Stimulated activated CD8-positive, alpha-beta memory T cell treated with anti-CD3 and anti-CD28 coated beads, Interleukin-4, amount 100 ng/mL, for 4 hours (primary cell): ENCODE measurements around the gene ZNF687.

Experiments
- DNase-seq, 2 donors: peaks; one replicate each; pipeline ENCODE4 v3.0.0-alpha.2; 2020; ENCODE audit warnings: low read depth in 2 of 2, low spot score in 1 of 2

Gene ZNF687

DNA sequence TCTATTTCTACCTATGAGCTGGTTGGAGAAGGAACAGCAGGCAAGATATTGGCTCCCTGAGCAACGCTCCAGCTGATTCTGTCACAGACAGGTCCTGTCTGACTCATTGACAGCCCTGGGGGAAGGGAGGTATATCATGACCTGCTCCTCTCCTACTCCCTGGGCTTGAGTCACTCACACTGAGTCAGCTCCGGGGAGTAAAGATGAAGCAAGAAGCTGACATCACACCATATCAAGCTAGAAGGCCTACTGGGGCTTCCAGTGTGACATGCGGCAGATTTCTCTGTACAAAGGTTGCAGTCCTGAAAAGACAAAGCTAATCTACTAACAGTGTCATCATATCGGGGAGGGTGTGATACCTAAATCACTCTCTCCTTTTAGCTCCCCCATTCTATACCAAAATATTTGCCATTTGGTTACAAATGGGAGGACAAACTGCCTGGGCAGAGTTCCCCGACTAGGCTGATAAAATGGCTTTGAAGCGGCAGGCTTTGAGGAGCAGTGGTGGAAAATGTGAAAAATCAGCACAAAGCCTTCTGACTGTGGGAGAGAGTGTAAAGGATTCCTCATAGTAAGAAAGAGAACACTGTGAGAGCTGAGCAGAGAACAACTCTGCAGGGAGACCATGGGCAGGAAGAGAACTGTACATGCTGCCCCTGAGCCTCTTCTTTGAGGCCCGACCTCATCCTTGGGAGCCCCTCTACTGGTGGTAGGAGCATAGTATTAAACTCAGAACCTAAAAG lies 29.7 kb downstream of the ZNF687 start:
- peak; percentile 49 to 76 for DNase-seq

GRCh38 chr1:151312411-151312810 lies 30.3 kb downstream of the ZNF687 start:
- DNase-seq: no peak

- no peak for DNase-seq
Measured at GRCh38 chr1:151312826-151313225, 30.7 kb downstream of the ZNF687 start.

- DNase-seq: no peak
Measured at GRCh38 chr1:151313501-151313900, 31.4 kb downstream of the ZNF687 start.

- DNase-seq: no peak
Measured at GRCh38 chr1:151314137-151314875, 32.2 kb downstream of the ZNF687 start.

GRCh38 chr1:151315565-151316235 lies 33.6 kb downstream of the ZNF687 start:
- no peak for DNase-seq

- no peak for DNase-seq
Measured at GRCh38 chr1:151318975-151319374, 36.9 kb downstream of the ZNF687 start.

DNA sequence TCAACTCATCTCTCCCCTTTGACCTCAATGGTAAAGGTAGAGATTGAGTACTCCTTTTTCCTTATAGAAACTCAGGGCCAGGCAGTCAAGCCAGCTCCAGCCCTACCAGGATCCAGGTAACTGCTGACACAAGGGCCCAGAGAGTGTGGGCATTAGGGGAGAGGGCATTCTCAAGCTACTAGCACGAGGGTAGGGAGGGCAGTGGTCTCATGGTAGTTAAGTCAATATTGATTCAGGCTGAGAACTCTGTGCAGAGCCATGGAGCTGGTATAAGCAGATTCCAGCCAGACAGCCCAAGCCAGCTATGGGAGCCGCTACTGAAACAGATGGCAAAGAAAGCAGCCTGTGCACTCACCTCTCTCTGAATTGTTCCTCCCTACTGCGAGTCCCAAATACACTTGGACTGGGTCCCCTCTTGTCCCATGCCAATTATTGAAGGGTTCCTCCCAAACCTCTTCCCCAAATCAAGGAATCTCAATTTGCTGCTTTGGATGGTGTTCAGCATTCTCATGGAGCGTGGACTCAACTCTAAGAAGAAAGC lies 42.4 kb downstream of the ZNF687 start:
- DNase-seq: no peak

DNA sequence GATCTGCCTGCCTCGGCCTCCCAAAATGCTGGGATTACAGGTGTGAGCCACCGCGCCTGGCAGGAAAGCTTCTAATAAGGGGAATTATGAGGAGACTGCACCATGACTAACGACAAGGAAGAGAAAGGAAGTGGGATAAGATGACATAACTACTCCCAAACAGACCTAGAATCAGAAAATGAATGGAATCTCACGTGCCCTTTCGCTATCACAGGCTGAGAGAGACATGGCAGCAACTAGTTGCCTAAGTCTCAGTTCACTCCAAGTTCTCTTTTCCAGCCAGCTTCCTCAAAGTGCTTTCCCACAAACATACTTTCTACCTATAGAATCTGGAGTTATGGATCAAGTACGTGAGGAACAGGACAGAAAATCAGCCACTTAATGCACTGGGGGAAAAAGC lies 43.1 kb downstream of the ZNF687 start:
- DNase-seq: no peak

DNA sequence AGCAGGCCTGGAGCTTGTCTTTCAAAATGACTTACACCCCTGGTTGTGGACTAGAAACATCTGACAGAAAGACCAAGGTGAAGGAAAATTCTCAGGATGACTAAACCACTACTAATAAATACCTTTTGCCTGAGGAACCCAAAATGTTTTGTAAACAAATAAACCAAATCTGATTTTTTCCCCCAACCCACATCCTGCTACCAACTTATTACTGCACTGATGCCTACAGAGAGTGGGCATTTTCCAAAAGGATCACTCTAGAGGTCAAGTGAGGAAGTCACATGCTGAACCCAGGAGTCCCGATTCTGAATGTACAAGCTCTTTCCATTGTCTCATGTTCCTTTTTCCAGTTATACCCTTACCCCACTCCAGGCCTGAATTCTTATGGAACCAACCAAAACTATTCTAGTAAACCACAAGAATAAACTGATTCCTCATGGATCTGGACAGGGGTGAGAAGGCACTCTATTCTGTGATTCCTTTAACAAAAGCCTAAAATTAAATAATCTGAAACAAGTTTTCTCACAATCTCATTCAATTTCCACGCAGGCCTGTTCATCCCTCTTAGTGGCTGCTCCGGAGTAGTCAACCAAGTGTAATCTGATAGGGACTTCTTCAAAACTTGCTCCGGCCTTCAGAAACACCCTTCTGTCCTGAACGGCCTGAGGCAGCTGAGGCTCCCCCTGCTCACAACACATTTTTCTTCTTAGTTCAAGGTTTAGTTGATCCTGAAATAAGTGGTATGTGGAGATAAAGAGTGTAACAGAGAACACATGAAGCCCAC lies 43.7 kb downstream of the ZNF687 start:
- DNase-seq: no peak

DNA sequence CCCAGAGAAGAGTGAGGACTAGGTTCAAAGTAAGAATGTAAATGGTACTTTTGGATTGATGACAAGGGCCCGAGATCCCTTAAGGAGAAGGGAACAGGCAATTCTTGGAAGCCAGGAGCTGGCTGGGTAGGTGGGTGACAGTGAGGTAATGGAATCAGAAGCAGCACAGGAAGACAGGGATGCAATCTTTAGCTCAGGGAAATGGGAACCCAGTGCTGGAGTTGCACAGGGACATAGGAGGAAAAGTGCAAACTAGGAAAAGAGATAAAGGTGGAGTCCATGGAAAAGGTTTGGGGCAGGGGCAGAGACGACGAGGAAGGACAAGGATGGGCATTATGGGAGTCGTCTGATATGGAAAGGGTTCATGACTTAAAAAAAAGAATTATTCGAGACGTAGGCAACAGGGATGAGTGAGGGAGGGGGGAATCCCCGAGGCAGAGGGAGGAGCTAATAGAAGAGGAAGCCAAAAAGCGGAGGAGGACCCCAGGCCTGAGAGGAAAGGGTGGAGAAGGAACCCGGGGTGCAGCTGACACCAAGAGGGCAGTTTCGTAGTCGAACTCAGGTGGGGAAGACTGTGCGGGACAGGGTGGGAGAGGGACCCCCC lies 44.6 kb downstream of the ZNF687 start:
- peak; percentile 17 to 53 for DNase-seq

DNA sequence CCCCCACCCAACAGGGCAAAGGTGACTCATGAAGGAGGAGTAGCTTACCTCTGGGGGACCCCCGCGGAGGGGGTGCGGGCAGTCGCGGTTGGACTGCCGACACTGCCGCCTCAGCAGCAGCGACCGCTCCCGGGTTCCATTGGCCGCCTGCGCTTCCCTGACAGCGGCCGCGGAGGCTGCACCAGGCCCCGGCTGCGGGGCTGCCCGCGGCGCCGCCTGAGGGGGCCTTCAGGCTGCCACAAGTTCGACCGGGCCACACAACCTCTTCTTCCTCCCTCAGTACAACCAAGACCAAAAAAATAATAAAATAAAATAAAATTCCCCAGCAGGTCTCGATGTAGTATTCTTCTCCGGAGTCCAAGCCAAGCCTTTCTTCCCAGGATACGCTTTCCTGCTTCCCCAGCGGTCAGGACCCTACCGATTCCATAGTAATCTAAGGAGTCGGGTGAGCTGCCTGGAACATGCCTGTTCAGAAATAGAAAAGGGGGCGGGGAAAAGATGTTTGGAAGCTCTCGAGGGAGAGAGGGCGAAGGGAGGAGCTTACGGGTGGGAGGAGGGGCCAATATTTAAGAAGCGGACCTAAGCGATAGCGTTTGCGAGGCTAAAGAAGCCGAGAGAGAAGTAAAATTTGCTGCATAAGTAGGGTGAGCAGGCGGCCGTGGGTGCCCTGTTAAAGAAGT lies 45.3 kb downstream of the ZNF687 start, which contains the start of gene PI4KB:
PI4KB (minus strand) TSS at position 194 of the 680 bp plus-strand sequence. CDS start 10,935 bp downstream, outside the sequence.
- peak; percentile 66 to 74 for DNase-seq

DNA sequence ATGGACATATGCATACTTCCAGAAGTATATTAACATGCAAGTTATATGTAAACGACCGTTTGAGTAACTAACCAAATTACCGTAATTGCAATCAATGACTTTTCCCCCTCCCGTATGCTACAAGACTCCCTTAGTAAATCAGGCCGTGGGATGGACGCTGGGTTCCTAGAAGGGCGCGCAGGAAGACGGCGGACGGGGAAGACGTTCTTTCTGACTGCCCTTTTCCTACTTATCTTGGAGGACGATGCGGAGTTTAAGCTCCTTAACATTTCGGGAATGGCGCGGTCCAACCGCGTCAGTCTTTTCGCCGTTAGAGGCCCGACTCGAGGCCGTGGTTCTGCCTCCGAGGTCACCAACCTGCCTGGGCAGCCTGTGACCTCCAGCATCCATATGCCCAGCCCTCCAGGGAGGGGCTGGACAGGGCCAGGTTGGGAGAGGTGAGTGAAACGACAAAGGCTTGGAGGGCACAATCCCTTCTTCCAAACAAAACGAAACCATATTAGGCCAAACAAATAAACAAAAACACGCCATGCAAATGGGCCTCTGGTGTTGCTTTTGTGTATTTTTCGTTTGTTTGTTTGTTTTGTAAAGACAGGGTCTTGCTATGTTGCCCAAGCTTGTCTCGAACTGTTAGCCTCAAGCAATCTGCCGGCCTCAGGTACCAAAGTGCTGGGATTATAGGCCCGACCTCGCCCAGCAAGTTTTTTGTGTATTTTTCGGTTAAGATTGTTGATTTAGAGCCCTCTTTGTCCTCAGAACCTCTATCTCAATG lies 46.0 kb downstream of the ZNF687 start:
- no peak for DNase-seq

DNA sequence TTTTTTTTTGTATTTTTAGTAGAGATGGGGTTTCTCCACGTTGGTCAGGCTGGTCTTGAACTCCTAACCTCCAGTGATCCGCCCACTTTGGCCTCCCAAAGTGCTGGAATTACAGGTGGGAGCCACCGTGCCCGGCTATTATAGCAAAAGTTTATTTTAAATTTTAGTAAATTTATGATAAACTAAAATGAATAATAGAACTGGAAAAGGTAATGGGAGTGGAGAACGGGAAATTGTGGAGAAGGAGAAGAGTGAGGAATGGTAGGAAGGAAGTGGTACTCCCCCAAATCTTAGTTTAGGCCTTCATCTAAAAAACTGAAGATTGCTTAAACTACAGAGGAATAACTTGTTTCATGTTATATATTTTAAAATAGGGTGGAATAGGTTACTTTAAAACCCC lies 52.7 kb downstream of the ZNF687 start:
- no peak for DNase-seq

GRCh38 chr1:151336556-151336955 lies 54.5 kb downstream of the ZNF687 start:
- DNase-seq: no peak

DNA sequence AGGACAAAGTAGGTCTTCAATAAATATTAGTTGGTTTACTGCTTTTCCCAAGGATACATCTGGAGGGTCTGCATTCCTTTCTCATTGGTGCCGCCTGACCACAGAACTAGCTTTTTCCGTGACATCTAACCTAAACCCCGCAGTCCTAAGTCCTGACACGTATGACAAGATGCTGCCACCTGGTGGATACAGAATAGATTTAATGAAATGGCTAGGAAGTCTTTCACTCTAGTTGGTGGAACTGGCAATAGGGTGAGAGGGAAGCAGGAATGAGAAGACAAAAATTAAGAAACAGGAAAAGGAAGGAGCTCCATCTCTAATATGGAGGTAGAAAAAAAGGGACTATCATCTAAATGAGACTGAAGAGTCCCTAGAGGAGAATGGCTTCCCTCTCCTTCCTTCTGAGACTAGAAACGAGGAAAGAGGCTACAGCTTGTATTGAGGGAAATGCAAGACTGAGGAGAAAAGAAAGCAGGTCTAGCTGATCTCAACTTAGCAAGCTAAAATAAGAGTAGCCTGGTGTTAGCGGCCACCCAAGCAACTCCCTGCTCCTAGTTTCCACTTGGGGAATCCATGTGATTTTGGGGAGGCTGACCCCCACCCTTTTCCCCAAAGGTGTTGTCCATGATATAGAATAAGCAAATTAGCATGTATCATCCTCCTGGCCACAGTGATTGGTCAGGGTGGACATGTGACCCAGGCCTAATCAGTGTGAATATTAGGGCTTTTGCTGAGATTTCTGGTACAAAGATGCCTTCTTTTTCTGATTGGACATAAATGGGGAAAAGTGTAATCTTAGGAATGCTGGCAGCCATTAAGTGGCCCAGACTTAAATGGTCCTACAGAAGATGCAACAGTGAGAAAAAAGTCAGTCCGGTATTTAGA lies 59.0 kb downstream of the ZNF687 start:
- DNase-seq: peak in 1 of 2 donors; percentile 18
